Left colon (tissue), 2 donors: ENCODE results near the gene CSF3R. TPM values are rescaled to one million over a fixed set of nuclear protein-coding genes. Genes with fewer than 3 reads are reported as not detected.
"Not testable (repeated sequence)": the region's sequence is repeated elsewhere in the genome, so short reads cannot be mapped to it uniquely, and the experiment has no call there.

Experiments
- ATAC-seq: fragments of 200-7000 bp; cut with Tn5 transposase; one replicate; pipeline ENCODE4 v1.9.1; 2020; ENCODE audit warnings: mild to moderate bottlenecking, moderate library complexity
- DNase-seq, 2 donors: peaks; one replicate each; pipeline ENCODE4 v3.0.0-alpha.2; 2020
- intact Hi-C, 2 donors: fragments of 100-400 bp; cut with DNase I in 1 of 2; cut with micrococcal nuclease in 1 of 2; formaldehyde crosslinking; loops; one replicate each; pipeline versions ENCODE4 v1.11.2 to v1.14.0; 2022; cut with DNase I, micrococcal nuclease
- total RNA-seq, 2 donors: library from RNA; stranded (reverse); fragmentation: NEBNext Ultra II Directional; extraction: Animal tissue kit (Norgen Biotek cat#: 25700); gene quantifications; one replicate each; pipeline ENCODE4 v1.2.1, GENCODE V29; 2021
- donor health status: DM: no; HTN: no; CAD: no.
- donor health status: DM: yes; HTN: yes; CAD: no.

The CSF3R gene
- total RNA-seq, 2 donors from 2014 or later = 2.5 to 2.9 TPM

GRCh38 chr1:36487906-36488305 lies 5.2 kb upstream of the CSF3R start:
- ATAC-seq (no peak), DNase-seq (no peak)
- intact Hi-C loops = no loop called here

DNA sequence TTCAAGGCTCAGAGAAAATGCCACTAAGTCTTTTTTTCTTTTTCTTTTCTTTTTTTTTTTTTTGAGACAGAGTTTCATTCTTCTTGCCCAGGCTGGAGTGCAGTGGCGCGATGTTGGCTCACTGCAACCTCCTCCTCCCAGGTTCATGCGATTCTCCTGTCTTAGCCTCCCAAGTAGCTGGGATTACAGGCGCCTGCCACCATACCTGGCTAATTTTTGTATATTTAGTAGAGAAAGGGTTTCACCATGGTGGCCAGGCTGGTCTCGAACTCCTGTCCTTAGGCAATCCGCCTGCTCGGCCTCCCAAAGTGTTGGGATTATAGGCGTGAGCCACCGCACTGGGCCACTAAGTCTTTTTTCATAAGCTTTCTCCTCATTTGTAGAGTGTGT lies 4.6 kb upstream of the CSF3R start:
- intact Hi-C loops, DNase-seq, ATAC-seq: not testable (repeated sequence)

- intact Hi-C loops = no loop called here
- DNase-seq (peak; percentile 38 to 56), ATAC-seq (peak; percentile 82)
Measured at GRCh38 chr1:36486439-36487335, 4.0 kb upstream of the CSF3R start.

DNA sequence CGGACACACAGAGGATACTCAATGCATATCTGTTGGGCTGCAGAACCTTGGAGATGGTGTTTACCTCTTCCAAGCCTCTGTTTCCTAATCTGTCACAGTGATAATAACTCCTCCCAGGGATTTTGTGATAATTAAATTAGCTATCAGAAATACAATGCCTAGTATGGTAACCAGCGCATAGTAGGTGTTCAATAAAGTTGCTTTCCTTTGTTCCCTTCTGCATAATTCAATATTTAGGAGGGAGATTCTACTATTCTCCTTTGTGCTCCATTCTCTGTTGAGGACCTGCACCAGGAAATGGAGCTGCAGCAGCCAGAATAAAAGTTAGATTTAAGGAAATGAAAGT lies 3.4 kb upstream of the CSF3R start:
- no peak for DNase-seq
- intact Hi-C loops = no loop called here
- no peak for ATAC-seq

GRCh38 chr1:36484099-36484498 lies 1.4 kb upstream of the CSF3R start:
- DNase-seq = no peak
- ATAC-seq = no peak
- intact Hi-C loops = no loop called here

GRCh38 chr1:36481771-36482723 lies 666 bp downstream of the CSF3R start:
- intact Hi-C loops = no loop called here
- ATAC-seq = no peak
- no peak for DNase-seq

DNA sequence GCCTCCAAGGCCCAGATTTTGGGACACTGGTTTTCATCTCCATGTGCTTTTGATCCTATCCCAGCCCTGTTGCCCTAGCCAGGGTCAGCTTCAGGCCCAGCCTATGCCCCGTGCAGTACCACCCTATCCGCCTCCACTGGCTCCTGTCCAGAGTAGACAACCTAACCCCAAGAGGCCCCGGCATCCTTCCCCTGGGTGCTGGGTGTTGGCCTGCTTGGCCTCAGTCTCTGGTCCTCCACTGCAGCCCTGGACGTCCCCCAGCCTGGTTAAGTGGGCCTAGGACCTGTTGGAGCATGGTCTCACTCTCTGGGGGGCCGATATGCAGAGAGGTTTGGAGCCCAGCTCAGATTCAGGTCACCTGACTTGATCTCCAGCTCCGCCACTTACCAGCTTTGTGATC lies 1.6 kb downstream of the CSF3R start:
- intact Hi-C loops = no loop called here
- DNase-seq = no peak
- ATAC-seq = no peak

- DNase-seq = no peak
- intact Hi-C loops = no loop called here
- ATAC-seq = no peak
Measured at GRCh38 chr1:36480161-36480560, 2.6 kb downstream of the CSF3R start.

GRCh38 chr1:36479505-36480051 lies 3.1 kb downstream of the CSF3R start:
- intact Hi-C loops = no loop called here
- ATAC-seq = no peak
- DNase-seq = no peak

DNA sequence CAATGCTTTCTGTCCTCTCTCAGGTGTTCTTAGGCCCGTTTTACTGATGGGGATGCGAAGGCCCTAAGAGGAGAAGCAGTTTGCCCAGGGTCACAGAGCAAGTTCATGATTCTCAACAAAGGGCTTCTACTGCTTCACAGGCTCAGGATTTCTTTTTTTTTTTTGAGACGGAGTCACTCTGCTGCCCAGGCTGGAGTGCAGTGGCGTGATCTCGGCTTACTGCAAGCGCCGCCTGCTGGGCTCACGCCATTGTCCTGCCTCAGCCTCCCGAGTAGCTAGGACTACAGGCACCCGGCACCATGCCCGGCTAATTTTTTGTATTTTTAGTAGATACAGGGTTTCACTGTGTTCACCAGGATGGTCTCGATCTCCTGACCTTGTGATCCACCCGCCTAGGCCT lies 5.1 kb downstream of the CSF3R start:
- DNase-seq, intact Hi-C loops, ATAC-seq: not testable (repeated sequence)

DNA sequence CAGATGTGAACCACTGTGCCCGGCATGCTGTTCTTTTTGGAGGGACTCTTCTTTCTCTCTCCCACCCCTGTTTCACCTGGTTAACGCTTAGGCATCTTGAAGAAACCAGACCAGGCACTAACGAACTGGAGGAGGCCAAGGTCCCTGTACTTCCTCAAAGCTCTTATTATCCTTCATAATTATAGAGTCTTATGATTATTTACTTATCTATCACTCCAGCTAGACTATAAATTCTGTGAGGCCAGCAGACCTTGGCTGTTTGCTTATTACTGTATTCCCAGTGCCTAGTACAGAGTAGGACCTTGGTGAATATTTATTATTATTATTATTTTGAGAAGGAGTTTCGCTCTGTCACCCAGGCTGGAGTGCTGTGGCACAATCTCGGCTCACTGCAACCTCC lies 5.8 kb downstream of the CSF3R start:
- DNase-seq (no peak), ATAC-seq (no peak)
- intact Hi-C loops = no loop called here

DNA sequence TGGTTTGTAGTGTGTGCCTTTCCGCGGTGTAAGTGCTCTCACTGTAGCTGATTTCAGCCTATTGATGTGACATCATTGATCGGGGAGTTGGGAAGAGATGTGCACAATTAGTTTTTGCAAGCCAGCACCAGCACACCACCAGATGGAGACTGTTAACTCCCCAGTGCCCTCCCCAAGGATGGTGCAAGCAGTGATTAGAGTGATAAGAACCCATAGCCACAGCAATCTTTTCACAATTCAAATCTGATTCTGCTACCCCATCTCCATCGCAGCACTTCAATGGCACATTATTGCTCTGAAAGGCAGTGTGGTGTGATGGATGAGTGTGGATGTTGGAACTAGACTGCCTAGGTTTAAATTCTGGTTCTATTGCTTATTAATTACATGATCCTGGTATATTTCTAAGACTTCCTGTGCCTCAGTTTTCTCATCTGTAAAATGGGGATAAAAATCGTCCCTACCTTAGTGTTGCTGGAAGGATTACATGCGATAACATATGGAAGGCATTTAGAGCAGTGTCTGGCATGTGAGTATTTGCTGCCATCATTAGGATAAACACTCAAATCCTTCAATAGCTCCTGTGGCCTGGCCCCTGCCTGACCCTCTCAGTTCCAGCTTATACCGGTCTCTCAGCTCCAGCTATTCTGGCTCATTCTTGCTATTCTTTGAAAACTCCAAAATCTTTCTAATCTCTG lies 6.7 kb downstream of the CSF3R start:
- intact Hi-C loops = no loop called here
- ATAC-seq (no peak), DNase-seq (no peak)

DNA sequence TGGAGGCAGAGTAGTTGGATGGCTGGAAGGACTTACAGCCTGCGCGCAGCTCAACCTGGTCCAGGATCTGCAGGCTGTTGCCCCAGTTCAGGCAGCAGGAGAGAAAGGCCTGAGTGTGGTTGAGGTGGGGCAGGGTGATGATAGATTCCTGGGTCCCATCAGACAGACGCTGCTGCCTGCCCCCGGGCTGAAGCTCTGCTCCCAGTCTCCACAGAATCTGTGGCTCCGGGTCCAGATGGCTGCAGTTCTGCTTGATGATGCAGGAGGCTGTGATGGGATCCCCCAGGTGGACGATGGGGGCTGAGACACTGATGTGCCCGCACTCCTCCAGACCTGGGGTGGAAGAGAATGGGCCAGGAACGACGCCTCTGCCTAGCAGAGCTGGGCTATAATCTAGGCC lies 7.4 kb downstream of the CSF3R start:
- no peak for DNase-seq
- no peak for ATAC-seq
- intact Hi-C loops = no loop called here

GRCh38 chr1:36472656-36473055 lies 10.1 kb downstream of the CSF3R start:
- DNase-seq (no peak), ATAC-seq (no peak)
- intact Hi-C loops = no loop called here

DNA sequence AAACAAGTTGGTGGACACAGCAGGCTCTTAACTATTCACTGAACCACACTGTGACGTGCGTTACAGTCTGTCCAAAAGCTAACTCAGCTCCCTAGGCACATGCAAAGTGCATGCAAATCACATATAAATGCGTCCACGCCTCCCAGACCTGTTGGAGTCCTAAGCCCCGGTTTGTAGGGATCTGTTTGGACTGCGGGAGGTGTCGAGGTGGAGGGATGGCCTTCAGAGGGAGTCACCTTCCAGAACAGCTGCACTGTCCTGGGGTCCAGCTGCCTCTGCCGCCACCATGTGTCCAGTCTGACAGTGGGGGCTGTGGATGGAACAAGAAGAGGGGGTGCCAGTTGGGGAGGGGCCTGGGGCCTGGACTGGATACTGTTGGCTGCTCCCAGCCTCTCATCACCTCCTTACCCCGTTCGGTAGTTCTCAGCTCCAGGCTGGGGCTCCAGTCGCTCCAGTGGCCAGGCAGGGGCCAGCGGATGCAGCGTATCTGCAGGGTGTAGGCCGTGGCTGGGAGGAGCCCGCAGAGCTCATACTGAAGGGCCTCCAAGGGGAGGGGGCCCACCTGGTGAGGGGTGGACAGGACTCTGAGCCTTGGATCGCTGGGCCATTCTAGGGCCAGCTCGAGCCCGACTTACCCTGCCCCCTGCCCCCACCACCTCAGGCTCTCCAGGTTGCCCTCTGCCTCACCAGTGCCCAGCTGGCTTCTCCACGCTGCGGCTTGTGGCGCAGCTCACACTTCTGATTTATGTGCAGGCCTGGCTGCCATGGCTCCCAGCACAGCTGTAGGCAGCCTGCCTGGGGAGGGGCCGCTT lies 10.7 kb downstream of the CSF3R start:
- no peak for ATAC-seq
- no peak for DNase-seq
- intact Hi-C loops = no loop called here

DNA sequence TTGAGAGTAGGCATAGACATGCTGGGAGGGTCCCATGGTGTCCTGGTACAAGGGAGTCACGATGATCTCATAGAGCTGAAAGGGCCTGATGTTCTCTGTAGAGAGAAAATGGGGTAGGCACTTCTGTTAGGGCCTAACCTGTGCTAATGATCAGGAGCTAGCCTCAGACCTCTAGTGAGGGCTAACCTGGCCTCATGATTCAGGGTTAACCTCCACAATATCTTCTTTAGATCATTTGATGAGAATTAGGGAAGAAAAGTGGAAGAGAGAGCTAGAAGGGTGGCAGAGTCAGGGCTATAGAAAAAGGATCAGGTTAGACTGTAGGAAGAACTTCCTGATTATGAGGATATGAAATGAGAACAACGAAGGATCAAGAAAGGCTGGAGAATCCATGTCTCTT lies 13.6 kb downstream of the CSF3R start:
- ATAC-seq (no peak), DNase-seq (no peak)
- intact Hi-C loops = no loop called here

- no peak for DNase-seq
Measured at GRCh38 chr1:36467700-36468455, 14.8 kb downstream of the CSF3R start.

GRCh38 chr1:36467027-36467410 lies 15.7 kb downstream of the CSF3R start:
- intact Hi-C loops = no loop called here

More at GRCh38 chr1:36467700-36468455, 14.8 kb downstream of the CSF3R start:
- intact Hi-C loops = no loop called here
- no peak for ATAC-seq

More at GRCh38 chr1:36467027-36467410, 15.7 kb downstream of the CSF3R start:
- ATAC-seq (no peak), DNase-seq (no peak)
